Gastroesophageal sphincter (tissue), 4 donors: Measurements from ENCODE around the gene NEDD4. TPM values are rescaled to one million over a fixed set of nuclear protein-coding genes. Genes with fewer than 3 reads are reported as not detected.

Experiments used
- ATAC-seq: fragments of 150-250 bp; one replicate; pipeline ENCODE4 v1.9.1; 2016; ENCODE audit warnings: mild to moderate bottlenecking, moderate library complexity
- H3K27ac ChIP-seq, 4 donors: fragments of 200-600 bp; sonication (generic) in 3 of 4; 1 replicate in 3 of 4; 2 replicates in 1 of 4; pipeline ENCODE4 v1.5.1; 2016 to 2019
- H3K27me3 ChIP-seq: fragments of 200-600 bp; sonication (generic); one replicate; pipeline ENCODE4 v1.5.1; 2019
- H3K36me3 ChIP-seq, 2 donors: fragments of 200-600 bp; sonication (generic); one replicate each; pipeline ENCODE4 v1.5.1; 2019; ENCODE audit warnings: control low read depth in 1 of 2
- H3K4me1 ChIP-seq, 3 donors: fragments of 200-600 bp; sonication (generic); 1 replicate in 2 of 3; 2 replicates in 1 of 3; pipeline ENCODE4 v1.5.1; 2016 to 2019; ENCODE audit warnings: control low read depth in 2 of 3
- H3K4me3 ChIP-seq, 2 donors: fragments of 200-600 bp; sonication (generic); one replicate each; pipeline ENCODE4 v1.5.1; 2019; ENCODE audit warnings: mild to moderate bottlenecking in 1 of 2, moderate library complexity in 1 of 2
- H3K9me3 ChIP-seq, 3 donors: fragments of 200-600 bp; sonication (generic); one replicate each; pipeline ENCODE4 v1.5.1; 2017 to 2019; ENCODE audit warnings: control low read depth in 2 of 3
- EP300 ChIP-seq: sonication (generic); formaldehyde crosslinking; IDR thresholded peaks from one replicate; pipeline ENCODE4 v1.6.1; 2017; ENCODE audit warnings: antibody characterized with exemption, mild to moderate bottlenecking
- POLR2A ChIP-seq, 2 donors: fragments of 450-650 bp; IDR thresholded peaks; one replicate each; pipeline ENCODE4 v1.6.1; 2017; ENCODE audit warnings: antibody characterized with exemption in 2 of 2, mild to moderate bottlenecking in 2 of 2, moderate library complexity in 1 of 2
- POLR2AphosphoS5 ChIP-seq: sonication (generic); formaldehyde crosslinking; IDR thresholded peaks from one replicate; pipeline ENCODE4 v1.6.1; 2017; ENCODE audit warnings: antibody characterized with exemption
- WGBS, 2 donors: methylation state at CpG; one replicate each; pipeline ENCODE4 v1.1.5; 2018; ENCODE audit warnings: low coverage in 1 of 2; 5-methylcytosine and 5-hydroxymethylcytosine counted together
- small RNA-seq, 4 donors: library from RNA; depleted of rRNA; stranded (forward); fragments of <200 nt; gene quantifications; one replicate each; pipeline ENCODE3, GENCODE V24; 2016
- total RNA-seq, 4 donors: library from RNA; depleted of rRNA; stranded (reverse); fragments of >200 nt; gene quantifications; one replicate each; pipeline ENCODE4 v1.1.0, GENCODE V29; 2016
- TF ChIP-seq, protein P1 (sequence below), 4 experiments: fragments of 200-600 bp in 2 of 4; fragments of 450-650 bp in 2 of 4; sonication (generic) in 1 of 4; IDR thresholded peaks; one replicate each; pipeline ENCODE4 v1.5.1; 2017 to 2019; ENCODE audit warnings: antibody characterized with exemption in 4 of 4, mild to moderate bottlenecking in 2 of 4, moderate library complexity in 2 of 4

Gene NEDD4
- total RNA-seq, 4 donors from 2014 or later = 26.8 to 43.9 (median 40.0) TPM

- H3K27me3 ChIP-seq = no peaks in the 10 kb centered on the region
- no peaks in the 10 kb centered on the region for H3K4me1 ChIP-seq
- no peak overlapping the region for H3K4me3 ChIP-seq
- H3K9me3 ChIP-seq = no peaks in the 10 kb centered on the region
- 83 to 89% methylated on average over 2 to 3 of the region's 3 CpGs for WGBS, 2 donors
- no peak for ATAC-seq
- no peak for TF ChIP-seq EP300
- TF ChIP-seq, protein P1, sequence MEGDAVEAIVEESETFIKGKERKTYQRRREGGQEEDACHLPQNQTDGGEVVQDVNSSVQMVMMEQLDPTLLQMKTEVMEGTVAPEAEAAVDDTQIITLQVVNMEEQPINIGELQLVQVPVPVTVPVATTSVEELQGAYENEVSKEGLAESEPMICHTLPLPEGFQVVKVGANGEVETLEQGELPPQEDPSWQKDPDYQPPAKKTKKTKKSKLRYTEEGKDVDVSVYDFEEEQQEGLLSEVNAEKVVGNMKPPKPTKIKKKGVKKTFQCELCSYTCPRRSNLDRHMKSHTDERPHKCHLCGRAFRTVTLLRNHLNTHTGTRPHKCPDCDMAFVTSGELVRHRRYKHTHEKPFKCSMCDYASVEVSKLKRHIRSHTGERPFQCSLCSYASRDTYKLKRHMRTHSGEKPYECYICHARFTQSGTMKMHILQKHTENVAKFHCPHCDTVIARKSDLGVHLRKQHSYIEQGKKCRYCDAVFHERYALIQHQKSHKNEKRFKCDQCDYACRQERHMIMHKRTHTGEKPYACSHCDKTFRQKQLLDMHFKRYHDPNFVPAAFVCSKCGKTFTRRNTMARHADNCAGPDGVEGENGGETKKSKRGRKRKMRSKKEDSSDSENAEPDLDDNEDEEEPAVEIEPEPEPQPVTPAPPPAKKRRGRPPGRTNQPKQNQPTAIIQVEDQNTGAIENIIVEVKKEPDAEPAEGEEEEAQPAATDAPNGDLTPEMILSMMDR (IDR thresholded peaks at IDR 0.05) = no peak
- TF ChIP-seq POLR2A (IDR thresholded peaks at IDR 0.05) = no peak
- no peak for TF ChIP-seq POLR2AphosphoS5
- H3K27ac ChIP-seq = no peak overlapping the region
- H3K36me3 ChIP-seq = no peaks in the 10 kb centered on the region
Observed at GRCh38 chr15:55778932-55779331, 214.5 kb downstream of the NEDD4 start.

Small RNAs within 50 kb of the gene (small RNA-seq; reads per million reads assigned to genes)
- 0 reads per million in 4 donors for gene RN7SL568P
